Measurements from ENCODE around the gene KCNS1. TPM values are rescaled to one million over a fixed set of nuclear protein-coding genes. Genes with fewer than 3 reads are reported as not detected.

KCNS1 gene
- total RNA-seq, 1 experiment from 2014 or later: 0.98 TPM

DNA sequence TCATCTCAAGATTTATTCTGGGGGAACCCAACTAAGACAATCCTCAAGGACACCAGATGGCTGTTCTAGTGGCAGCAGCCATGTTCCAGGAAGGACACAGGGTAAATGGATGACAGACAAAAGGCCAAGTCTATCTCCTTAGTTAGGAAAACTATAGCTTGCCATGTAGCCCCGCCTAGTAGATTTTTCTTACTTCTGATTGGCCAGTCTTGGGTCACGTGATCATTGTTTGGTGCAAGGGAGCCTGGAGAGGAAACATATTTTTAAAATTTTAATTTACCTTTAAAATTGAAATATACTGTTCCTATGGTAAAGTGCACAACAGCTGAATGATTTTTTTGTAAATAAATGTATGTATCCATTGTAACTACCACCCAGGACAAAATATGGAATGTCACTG lies 4.4 kb upstream of the KCNS1 start:
- no peak overlapping the region for H4K91ac ChIP-seq (ENCODE audit: insufficient read length, low read depth, low read length)
- H3K23ac ChIP-seq (ENCODE audit: insufficient read length, low read depth, low read length): no peak overlapping the region
- no peak overlapping the region for H2BK120ac ChIP-seq (ENCODE audit: low read depth, low read length, poor library complexity, severe bottlenecking)
- H4K8ac ChIP-seq (replicated peaks; ENCODE audit: insufficient read length, low read depth, low read length): no peak overlapping the region
- H3K27me3 Mint-ChIP-seq (ENCODE audit: low read depth): peaks cover 20% of the 10 kb centered on the region
- no peak overlapping the region for H3K14ac ChIP-seq (ENCODE audit: insufficient read depth, low read length)
- no peak overlapping the region for H3K18ac ChIP-seq (ENCODE audit: insufficient read length, low read depth, low read length)
- H3K79me1 ChIP-seq (ENCODE audit: insufficient read depth, low read depth, low read length, poor library complexity, severe bottlenecking): no peaks in the 10 kb centered on the region
- no peaks in the 10 kb centered on the region; the same call in 1 of the 2 replicates for H3K4me1 ChIP-seq (ENCODE audit: insufficient read depth, low read length)
- H3K9ac ChIP-seq (ENCODE audit: extremely low read depth, insufficient read length, low read length): no peak overlapping the region
- no peak overlapping the region for H4K5ac ChIP-seq (ENCODE audit: insufficient read length, low read depth, low read length)
- H3K56ac ChIP-seq (ENCODE audit: insufficient read length, low read depth, low read length): no peak overlapping the region
- H2BK5ac ChIP-seq (ENCODE audit: insufficient read length, low read length): no peak overlapping the region
- H3K27ac Mint-ChIP-seq: no peak overlapping the region
- H3K36me3 Mint-ChIP-seq (ENCODE audit: insufficient read depth in 1 of 3, low read depth in 3 of 3): no peaks in the 10 kb centered on the region
- no CpG with 5 or more reads among the region's 2 CpGs for WGBS (ENCODE audit: extremely low coverage, insufficient read length, low lambda C conversion rate)
- no peak overlapping the region for H2AK5ac ChIP-seq (ENCODE audit: insufficient read length, low read length)
- no peak overlapping the region; a peak in 1 of 5 replicates for H3K4me3 Mint-ChIP-seq
- H4K20me1 ChIP-seq (ENCODE audit: control insufficient read depth, insufficient read depth, insufficient read length): no peaks in the 10 kb centered on the region
- no peak overlapping the region for H2BK15ac ChIP-seq (ENCODE audit: low read depth, low read length)
- H3K23me2 ChIP-seq (ENCODE audit: insufficient read length, low read depth, low read length, poor library complexity, severe bottlenecking): no peaks in the 10 kb centered on the region
- H3K27me3 ChIP-seq (ENCODE audit: insufficient read depth, low read length): no peaks in the 10 kb centered on the region
- H2BK20ac ChIP-seq (ENCODE audit: low read depth, low read length, poor library complexity, severe bottlenecking): no peak overlapping the region
- no peak overlapping the region for H2AFZ ChIP-seq (ENCODE audit: low read length)
- no peak overlapping the region for H2BK12ac ChIP-seq (ENCODE audit: insufficient read length, low read depth, low read length)
- H3T11ph ChIP-seq (ENCODE audit: low read length): no peak overlapping the region
- DNase-seq: no peak
- H3K79me2 ChIP-seq (ENCODE audit: insufficient read depth, low read length): no peaks in the 10 kb centered on the region
- no peaks in the 10 kb centered on the region; a peak in 1 of 5 replicates for H3K9me3 Mint-ChIP-seq
- H3K9me3 ChIP-seq (ENCODE audit: control insufficient read depth, low read depth, low read length): no peaks in the 10 kb centered on the region
- TF ChIP-seq, protein P1, sequence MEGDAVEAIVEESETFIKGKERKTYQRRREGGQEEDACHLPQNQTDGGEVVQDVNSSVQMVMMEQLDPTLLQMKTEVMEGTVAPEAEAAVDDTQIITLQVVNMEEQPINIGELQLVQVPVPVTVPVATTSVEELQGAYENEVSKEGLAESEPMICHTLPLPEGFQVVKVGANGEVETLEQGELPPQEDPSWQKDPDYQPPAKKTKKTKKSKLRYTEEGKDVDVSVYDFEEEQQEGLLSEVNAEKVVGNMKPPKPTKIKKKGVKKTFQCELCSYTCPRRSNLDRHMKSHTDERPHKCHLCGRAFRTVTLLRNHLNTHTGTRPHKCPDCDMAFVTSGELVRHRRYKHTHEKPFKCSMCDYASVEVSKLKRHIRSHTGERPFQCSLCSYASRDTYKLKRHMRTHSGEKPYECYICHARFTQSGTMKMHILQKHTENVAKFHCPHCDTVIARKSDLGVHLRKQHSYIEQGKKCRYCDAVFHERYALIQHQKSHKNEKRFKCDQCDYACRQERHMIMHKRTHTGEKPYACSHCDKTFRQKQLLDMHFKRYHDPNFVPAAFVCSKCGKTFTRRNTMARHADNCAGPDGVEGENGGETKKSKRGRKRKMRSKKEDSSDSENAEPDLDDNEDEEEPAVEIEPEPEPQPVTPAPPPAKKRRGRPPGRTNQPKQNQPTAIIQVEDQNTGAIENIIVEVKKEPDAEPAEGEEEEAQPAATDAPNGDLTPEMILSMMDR (conservative IDR thresholded peaks at IDR 0.05): no peak
- H3K4ac ChIP-seq (ENCODE audit: low read depth, low read length): no peak overlapping the region
- no peak overlapping the region for H3K27ac ChIP-seq (ENCODE audit: insufficient read length, low read depth, low read length)
- no peak overlapping the region for H3K4me2 ChIP-seq (ENCODE audit: insufficient read depth, insufficient read length, low read length)
- peaks cover 6% of the 10 kb centered on the region in 2 experiments for H3K4me1 Mint-ChIP-seq
